Kidney glomerular epithelial cell (primary cell): ENCODE measurements around the gene TRPV4.

Experiments used
- DNase-seq: peaks from one replicate; lab custom pipeline; 2025; lab: John Stamatoyannopoulos, UW

TRPV4 gene

DNA sequence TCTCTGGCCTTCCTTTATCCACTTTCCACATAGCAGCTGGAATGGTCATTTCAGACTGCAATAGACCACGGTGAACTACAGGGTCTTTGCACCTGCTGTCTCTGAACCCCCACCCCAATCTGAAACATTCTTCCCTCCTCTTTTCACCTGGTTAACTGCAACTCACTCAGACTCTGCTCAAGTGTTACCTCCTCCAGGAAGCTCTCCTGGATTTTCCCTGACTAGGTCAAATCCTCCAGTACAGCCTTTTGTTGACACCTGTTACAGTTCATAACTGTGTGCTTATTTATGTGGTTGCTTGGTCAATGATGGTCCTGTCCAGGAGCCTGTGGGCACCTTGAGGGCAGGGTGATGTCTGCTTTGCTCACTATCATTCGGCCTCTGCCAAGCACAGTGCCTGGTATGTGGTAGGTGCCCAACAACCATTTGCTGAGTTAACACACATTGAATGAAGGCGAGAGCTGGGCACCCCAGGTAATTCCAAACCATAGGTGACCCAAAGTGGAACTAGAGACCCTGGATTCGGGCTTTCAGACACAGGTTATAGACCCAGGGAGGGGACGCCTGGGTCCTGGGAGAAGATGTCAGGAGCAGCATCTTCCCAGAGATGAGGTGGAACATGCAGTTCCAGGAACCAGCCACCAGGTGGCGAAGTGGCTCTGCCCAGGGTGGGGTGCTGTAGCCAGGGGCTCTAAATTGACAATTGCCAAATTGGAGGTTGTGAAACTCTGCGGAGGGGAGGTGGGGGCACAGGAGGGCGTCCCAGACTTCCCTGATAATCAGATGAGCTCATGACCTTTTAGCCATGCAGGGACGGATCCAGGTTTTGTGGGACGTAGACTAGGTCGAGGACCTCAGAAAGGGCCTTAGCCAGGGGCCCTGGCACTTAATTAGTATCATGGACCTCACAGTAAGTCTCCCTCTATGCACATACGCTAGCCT lies 28.1 kb downstream of the TRPV4 start:
- peak; percentile 3 for DNase-seq

DNA sequence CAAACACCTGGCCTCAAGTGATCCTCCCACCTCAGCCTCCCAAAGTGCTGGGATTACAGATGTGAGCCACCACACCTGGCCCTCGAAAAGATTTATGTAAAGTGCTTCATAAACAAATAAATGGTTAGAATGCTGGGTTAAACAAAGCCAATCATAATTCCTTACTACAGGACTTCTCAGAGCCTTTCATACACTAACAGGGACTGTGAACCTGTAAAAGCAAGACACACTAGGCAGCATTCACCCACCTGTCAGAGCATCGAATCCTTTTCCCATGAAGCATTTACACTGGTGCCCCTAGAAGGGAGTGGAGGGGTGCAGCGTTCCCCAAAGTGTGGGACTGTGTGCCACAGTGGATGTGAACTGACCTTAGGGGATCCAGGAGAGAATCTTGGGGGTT lies 29.5 kb downstream of the TRPV4 start:
- DNase-seq = no peak

DNA sequence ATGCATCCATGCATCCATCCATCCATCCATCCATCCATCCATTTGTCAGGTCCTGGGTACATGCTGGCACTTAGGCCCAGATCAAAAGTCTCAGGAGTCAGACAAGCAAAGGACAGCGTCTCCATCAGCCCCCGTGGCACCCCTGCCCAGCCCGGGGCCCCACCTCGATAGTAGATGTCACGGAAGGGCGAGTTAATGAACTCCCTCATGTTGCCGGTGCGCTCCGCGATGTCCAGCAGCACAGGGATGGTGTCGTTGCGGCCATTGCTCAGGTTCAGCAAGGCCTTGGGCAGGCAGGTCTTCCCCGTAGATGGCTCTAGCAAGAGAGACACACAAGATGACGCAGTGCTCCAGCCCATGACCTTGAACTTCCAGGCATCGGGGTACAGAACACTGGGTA lies 30.4 kb downstream of the TRPV4 start:
- DNase-seq = no peak

GRCh38 chr12:109800536-109800935 lies 32.7 kb downstream of the TRPV4 start:
- no peak for DNase-seq

GRCh38 chr12:109798691-109799090 lies 34.5 kb downstream of the TRPV4 start:
- no peak for DNase-seq

DNA sequence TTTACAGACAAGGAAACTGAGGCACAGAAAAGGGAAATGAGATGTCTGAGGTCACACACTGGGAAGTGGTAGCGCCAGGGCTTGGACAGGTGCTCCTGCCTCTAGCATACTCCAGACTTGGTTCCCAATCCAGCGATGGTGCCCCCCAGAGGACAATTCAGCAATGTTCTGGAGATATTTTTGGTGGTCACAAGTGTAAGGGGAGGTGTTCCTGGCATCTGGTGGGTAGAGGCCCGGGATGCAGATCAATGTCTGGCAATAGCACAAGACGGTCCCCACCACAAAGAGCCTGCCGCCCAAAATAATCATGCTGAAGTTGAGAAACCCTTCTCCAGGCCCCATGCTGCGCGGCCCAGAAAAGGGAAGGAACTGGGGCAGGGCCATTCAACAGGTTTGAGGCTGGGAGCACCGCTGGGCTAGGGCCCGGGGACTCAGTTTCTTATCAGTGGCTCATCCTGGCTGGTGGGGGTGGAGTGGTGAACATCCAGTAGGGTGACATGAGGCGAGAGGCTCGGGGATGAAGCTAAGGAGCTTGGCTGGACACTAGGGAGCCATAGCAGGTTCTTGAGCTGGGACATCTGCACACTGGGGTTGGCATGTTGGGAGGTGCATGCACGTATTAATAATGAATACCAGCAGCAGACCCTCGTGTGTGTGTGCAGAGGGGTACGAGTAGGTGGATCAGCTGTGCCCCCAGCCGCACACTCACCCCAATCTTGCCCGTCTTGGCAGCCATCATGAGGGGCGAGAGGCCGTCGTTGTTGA lies 35.1 kb downstream of the TRPV4 start:
- DNase-seq = no peak

DNA sequence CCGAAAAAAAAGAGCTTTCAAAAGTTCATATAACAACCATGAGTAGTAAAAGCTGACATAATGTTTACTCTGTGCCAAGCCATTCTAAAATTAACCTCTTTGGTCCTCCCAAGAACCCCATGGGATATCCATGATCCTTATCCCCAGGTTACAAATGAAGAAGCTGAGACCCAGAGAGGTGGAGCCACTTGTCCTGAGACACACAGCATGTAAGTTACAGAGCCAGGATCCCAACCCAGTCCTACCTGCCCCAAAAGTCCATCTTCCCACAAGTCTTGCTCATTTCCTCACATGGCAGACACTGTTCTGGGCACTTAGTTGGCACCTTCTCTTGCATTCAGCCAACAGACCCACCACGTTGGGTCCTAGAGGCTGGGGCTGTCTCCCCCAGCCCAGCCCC lies 37.1 kb downstream of the TRPV4 start:
- DNase-seq = no peak

DNA sequence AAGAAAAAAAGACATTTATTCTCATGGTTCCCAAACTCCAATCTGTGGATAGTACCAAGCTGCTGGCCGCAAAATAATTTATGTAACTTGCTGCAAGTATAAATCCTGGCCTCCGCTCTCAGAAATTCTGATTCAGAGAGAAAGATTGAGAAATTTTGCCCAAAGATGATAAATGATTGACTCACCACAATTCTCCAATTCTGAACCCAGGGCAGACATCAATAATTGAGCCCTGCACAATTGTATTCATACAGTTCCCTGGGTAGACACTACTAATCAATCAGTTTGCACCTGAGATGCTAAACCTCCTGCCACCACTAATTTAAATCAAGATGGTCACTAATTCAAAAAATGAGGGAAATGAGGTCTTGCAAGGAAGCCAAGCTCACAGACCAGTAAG lies 38.2 kb downstream of the TRPV4 start:
- no peak for DNase-seq

DNA sequence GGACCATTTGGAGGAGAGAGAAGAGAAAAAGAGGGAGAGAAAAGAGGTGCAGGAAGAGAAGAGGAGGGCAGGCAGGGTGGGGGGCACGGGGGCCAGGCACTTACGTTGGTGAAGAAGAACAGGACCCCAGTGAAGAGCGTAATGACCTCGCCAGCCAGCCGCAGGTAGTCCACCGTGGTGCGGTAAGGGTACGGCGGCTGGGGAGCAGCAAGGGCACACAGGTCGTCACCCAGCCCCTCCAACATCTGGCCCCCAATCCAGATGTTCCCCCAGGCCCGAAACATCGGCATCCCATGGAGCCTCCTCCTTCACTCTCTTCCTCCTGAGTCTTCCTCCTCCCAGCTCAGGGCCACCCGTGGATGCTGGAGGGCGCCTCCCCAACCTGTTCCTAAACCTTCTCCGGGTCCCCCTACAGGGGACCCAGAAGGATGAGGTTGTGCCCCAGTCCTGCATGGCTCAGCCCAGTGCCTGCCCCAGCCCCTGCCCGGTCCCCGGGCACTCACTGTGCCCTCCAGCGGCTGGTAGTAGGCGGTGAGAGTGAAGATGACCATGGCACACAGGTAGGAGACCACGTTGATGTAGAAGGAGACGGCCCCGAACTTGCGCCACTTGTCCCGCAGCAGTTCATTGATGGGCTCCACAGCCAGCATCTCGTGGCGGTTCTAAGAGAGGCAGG lies 39.2 kb downstream of the TRPV4 start:
- no peak for DNase-seq

DNA sequence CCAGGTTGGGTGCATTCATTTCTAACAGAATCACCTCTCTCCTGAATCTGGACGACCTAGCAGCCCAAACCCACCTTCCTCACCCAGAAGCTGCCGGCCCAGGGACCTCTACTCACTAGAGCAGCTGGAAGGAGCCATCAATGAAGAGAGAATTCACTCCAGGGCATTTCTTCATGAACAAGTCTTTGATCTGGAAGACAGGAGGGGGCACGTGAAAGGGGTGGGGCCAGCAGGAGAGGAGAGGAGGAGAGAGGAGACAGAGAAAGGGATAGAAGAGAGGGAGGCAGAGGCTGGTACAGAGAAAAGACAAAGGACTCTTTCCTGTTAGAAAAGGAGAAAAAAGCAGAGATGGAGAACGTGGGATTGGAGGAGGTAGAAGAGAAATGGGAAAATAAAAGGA lies 39.8 kb downstream of the TRPV4 start:
- no peak for DNase-seq

DNA sequence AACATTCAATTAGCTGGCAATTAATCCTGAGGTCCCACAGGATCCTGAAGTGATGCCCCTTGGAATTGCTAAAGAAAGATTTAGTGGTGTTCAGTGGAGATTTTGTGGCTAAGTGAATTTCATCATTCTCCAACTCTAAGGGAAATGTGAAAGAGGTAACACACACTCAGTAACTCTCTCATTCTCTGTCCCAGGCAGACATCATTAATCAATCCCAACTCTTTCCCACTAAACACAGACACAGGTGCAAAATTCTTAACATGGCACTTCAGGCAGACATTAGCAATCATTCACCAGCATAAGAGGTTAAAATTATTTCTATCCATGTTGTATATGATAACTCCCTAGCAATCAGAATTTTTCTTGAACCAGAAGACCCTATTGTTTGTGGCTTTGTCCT lies 40.2 kb downstream of the TRPV4 start:
- DNase-seq = no peak

GRCh38 chr12:109789526-109790048 lies 43.6 kb downstream of the TRPV4 start:
- no peak for DNase-seq

GRCh38 chr12:109786799-109787198 lies 46.4 kb downstream of the TRPV4 start:
- DNase-seq = no peak

DNA sequence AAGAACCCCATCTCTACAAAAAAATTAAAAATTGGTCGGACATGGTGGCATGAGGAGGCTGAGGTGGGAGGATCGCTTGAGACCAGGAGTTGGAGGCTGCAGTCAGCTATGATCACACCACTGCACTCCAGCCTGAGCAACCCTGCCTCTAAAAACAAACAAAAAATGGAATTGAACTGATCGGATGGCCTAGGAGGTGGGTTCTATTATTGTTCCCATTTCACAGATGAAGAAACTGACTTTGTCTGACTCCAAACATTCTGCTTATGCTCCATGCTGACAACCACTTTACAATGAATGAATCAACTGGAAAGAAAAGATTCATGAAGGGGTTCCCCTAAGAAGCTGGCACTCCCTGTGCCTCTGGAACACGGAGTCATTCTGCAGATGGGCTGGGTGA lies 47.3 kb downstream of the TRPV4 start:
- no peak for DNase-seq

DNA sequence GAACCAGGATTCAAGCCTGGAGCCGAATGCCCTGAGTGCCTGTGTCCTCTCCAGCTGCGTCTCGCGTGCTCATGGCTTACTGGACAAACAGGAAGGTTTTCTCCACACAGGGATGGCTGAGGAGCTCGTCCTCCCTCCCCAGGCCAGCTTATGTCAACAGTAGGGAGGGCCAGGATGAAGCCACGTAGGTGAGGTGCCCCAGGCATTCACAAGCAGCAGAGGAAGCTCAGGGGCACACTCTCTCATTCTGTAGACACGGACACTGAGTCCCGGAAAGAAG lies 49.3 kb downstream of the TRPV4 start:
- DNase-seq = no peak

DNA sequence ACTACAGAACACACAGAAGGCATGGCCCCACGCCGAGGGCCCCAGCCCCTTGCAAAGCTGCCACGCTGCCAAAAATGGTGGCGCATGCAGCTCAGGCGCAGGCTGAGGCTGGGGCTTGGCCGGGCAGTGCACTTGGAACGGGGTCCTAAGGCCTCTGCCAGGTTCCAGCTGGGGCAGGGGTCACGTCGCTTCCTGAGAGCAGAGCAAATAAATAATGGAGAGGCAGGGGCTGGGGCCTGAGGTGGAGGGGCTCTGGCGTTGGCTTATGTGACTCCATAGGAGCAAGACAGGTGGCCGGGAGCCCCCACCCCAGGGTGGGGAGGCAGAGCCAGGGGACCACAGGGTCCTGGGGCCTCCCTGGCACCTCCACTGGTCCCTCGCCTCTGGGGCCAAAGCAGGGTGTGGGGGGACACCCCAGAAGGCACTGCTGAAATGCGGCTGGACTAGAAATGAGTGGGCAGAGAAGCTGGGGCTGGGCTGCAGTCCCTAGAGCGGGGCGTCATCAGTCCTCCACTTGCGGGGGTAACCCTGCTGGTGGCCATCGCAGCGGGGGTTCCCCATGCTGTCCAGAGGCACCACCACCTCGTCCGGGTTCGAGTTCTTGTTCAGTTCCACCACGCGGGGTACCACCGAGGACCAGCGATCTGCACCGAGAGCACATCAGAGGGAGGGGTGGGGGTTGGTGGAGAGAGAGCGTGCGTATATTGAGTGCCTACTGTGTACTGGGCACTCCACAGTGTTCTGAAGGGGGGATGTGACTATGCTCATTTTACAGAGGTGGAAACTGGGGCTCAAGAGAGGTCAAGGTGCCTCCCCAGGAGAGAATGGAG lies 49.8 kb downstream of the TRPV4 start:
- no peak for DNase-seq

GRCh38 chr12:109782326-109782703 lies 50.9 kb downstream of the TRPV4 start:
- no peak for DNase-seq

GRCh38 chr12:109781668-109782325 lies 51.4 kb downstream of the TRPV4 start:
- no peak for DNase-seq

DNA sequence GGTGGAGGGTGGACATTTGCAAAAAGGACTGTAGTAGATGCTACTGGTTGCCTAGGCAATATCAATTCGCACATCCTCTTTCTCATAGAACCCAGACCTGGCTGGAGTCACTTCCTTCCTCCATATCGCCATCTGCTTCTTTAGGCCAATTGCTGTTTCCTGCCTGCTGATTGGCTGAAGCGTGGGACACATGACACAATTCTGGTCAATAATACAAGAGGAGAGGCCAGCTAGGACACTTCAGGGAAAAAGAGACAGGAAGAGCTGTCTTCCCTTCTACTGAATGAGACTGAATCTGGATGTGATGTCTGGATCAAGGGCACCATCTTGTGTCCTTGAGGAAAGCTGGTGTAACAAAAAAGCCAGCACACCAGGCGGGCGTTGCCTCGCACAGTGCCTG lies 53.8 kb downstream of the TRPV4 start:
- no peak for DNase-seq

DNA sequence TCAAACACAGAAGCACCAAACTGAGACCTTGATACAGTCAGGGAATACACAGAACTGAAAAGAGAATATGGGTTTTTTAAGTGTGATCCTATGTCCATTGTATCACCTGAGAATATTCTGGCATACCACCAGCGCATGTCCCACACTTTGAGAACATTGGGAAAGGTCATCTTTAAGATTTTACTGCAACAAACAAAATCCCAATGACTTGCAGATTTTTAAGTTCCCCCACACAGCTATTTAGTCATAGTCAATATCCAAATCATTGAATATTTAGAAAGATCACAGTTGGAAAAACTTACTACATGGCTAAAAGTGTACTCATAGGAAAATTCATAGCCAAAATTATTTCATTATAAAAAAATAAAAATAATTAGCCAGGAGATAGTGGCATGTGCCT lies 54.5 kb downstream of the TRPV4 start:
- DNase-seq = no peak

DNA sequence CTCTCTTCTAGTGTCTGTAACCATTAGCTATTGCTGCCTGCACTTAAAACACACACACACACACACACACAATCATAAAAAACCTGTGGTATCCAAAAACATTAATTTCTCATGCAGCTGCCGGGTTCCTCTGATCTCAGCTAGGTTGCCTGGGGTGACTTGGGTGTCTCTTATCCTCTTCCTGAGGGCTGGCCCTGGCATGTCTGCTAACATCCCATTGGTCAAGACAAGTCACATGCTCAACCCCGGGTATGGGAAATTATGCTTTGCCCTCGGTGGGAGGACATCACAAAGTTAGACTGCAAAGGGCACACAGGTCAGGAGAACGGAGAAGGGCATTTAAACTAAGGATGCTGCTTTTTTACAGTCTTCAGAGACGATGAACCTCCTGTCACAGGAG lies 55.7 kb downstream of the TRPV4 start:
- no peak for DNase-seq
